Stimulated activated CD8-positive, alpha-beta memory T cell treated with anti-CD3 and anti-CD28 coated beads, Interleukin-4, amount 100 ng/mL, for 24 hours (primary cell): Measurements from ENCODE around the gene P4HA2.

Experiments used
- DNase-seq: peaks from one replicate; pipeline ENCODE4 v3.0.0-alpha.2; 2020; ENCODE audit warnings: low read depth

Gene P4HA2

GRCh38 chr5:132250547-132250946 is 22.9 kb upstream of the P4HA2 start:
- no peak for DNase-seq

- no peak for DNase-seq
Measured at GRCh38 chr5:132246806-132247205, 19.2 kb upstream of the P4HA2 start.

GRCh38 chr5:132245593-132245992 is 17.9 kb upstream of the P4HA2 start:
- no peak for DNase-seq

- no peak for DNase-seq
Measured at GRCh38 chr5:132243366-132243977, 15.8 kb upstream of the P4HA2 start.

DNA sequence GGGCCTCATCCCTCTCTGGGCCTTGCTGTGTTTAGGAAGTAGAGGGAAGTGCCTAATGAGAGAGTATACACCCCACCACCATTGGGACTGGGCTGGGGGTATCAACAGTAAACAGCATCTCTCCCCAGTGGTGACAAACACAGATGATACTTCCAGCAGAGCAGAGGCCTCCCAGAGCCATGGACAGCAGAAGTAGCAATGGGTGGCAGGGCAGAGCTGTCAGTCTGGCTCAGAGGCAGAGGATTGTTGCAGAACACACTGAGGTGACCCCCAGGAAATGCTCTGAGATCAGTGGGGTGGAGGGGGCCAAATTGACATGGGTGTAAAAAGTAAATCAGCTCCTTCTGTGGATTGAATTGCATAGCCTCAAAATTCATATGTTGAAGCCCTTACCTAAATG is 12.1 kb upstream of the P4HA2 start:
- DNase-seq: no peak

GRCh38 chr5:132238901-132239500 is 11.3 kb upstream of the P4HA2 start:
- DNase-seq: no peak

GRCh38 chr5:132238169-132238744 is 10.6 kb upstream of the P4HA2 start:
- DNase-seq: peak; percentile 73

GRCh38 chr5:132237670-132238069 is 10.0 kb upstream of the P4HA2 start:
- no peak for DNase-seq

DNA sequence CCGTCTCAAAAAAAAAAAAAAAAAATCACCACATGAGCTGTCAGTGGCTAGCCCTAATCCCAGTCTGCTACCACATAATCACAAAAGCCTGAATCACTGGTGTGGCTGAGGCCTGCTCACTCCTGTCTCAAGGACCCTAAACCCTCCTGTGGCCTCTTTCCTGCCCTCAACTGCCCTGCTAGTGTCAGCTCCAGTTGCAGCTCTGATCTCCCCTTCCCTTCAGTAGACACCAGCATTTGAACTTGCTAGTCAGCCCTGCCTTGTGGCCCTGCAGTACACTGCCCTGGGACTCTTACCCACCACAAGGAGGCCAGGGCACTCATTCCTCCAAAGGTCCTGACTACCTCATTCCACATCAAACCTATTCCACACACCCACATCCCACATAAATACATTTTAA is 9.5 kb upstream of the P4HA2 start:
- DNase-seq: no peak

GRCh38 chr5:132235340-132235739 is 7.7 kb upstream of the P4HA2 start:
- no peak for DNase-seq

DNA sequence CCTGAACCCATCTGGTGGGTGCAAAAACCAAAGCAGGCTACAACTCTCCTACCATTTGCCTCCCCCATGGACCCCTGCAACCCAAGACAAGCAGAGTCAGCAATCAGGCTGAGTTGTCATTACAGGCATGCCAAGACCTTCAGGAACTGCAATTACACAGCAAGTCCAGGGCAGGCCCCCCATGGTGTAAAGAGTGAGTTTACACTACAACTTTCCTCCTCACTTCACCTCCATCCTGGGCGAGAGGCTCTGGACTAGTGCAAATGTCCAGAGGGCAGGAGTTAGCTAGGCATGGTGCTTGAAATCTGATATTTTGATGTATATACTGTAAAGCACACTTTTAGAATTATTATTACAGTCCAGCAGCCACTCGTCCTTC is 7.0 kb upstream of the P4HA2 start:
- DNase-seq: no peak

DNA sequence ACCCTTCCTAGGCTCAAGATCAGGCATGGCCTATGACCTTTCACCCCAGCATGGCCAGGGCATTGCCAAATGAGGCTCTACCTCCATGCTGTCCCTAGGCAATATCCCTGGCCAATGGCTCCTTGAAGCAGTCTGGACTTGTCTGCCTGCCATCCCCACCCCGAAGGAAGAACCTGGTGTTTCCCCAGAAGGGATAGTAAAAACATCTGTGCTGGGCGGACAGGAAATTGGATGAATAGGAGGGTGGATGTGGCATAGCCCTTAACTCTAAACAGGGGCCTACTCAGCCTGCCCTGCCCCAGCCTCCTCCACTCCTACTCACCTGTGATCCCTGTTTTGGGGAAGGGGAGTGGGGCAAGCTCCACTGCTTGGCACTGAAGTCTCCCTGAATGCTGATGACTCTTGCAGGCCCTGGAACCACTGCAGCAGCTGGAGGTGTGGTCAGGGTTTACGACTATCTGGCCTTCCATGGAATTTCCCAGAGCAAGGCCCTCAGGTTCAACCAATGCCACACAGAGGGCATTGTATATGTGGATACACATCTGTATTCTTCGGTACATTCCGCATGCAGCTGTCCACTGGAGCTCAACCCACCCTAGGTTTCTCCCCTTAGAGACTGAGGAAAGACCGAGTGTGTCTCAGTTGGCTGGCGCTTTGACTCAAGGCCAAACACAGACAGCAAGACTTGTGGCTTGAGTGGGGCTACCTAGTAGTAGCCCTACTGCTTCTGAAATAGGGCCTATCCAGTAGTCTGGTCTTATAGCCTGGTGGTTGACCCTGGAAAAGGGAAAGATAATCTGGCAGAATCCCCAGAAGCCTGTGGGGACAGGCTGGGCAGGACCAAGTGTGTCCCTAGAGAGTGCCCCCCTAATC is 6.4 kb upstream of the P4HA2 start:
- DNase-seq: no peak

- no peak for DNase-seq
Measured at GRCh38 chr5:132233081-132233480, 5.4 kb upstream of the P4HA2 start.

DNA sequence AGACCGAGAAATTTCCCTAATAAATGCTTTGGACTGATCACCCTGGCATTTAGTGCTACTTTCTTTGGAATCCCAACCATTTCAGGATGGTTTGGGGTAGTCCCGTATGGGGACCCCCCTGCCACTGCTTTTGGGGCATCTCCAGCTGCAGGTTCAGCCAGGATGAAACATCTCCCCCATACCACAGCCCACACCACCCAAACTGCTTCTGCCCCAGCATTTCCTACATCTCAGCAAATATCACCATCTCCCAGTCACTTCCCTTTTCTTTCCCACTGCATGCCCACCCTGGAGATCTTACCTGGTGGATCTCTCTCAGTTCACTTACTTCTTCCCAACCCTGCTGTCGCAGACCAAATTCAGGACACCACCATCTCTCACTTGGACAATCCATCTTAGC is 4.8 kb upstream of the P4HA2 start:
- no peak for DNase-seq

DNA sequence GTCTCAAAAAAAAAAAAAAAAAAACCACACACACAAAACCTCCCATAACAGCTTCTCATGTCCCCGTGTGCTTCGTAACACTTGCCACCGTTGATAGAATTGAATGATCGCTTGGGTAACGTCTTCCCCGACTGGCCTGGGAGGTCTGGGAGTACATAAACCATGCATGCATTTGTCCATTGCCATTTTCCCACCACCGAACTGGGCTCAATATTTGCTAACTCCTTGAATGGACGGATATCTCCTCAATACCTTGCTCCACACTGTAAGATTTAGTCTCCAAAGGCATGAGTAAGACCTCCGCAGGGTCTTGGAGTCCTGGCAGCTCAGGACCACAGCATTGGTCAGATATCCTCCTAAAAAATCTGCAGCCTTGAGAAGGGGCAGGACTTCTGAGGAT is 3.2 kb upstream of the P4HA2 start:
- DNase-seq: no peak

- DNase-seq: no peak
Measured at GRCh38 chr5:132229236-132229635, 1.6 kb upstream of the P4HA2 start.

GRCh38 chr5:132228241-132229035 is 785 bp upstream of the P4HA2 start:
- no peak for DNase-seq

- no peak for DNase-seq
Measured at GRCh38 chr5:132227235-132227484, 493 bp downstream of the P4HA2 start.

DNA sequence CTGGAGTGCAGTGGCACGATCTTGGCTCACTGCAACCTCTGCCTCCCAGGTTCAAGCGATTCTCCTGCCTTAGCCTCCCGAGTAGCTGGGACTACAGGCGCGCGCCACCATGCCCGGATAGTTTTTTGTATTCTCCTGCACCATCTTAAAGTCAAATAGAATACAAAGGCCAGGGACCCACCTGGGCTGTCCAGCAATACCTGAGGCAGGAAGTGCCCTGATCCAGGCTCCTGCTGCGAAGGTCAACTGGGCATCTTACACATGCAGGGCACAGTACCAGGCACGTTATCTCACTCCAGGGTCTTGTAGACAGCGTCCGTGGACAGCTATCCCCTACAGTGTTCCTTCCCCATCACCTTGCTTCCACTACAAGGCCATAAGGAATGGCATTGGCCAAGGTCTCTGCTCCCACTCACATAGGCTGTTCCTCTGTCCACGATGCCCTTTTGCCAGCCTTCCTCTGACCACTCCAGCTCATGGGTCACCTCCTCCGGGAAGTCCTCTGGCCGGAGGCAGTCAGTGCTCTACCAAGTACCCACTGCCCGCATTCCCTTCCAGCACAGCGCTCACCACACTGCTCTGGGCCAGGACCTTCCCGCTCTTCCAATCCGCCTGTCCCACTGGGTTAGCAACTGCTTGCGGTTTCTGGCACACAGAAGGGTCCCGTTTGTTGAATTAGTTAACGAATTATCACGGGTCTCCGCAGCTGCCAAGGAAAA is 978 bp downstream of the P4HA2 start:
- DNase-seq: no peak

DNA sequence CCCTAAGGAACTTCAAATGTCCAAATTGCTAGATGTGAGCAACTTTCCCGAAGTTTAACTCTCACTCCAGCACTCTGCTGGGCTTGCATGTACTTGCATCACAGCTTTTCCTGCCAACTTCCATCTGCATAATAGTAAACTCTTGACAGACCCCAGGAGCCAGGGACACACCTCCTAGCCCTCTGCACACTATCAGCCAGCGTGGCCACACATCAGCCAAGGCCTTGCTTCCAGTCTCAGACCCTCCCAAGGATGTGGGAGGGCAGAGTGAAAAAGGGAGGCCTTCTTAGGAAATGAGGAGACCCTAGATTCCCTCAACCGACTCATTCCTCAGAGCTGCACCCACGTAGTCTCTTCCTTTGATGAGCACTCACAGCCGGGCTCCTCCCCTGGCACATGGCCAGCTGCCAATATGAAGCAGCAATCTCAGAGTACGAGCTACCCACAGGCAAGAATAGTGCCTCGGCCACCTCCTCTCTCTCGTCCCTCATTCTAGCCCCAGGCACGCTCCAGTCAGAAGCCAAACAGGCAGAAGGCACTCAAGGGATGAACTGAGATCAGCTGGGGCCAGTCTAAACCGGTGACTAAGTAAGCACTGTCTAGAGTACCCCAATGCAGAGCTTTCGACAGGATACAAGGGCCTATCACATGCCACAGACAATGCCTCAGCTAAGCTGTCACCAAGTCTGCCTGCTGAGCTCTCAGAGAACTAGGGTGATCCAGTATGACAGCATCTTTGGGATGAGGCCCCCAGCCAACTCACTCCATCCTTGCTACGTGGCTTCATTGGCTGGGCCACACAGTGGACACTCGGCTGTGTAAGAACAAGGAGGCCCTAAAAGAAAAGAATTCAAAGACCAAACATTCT is 2.3 kb downstream of the P4HA2 start:
- no peak for DNase-seq

- no peak for DNase-seq
Measured at GRCh38 chr5:132224716-132225115, 2.9 kb downstream of the P4HA2 start.
